Endothelial cell of umbilical vein (primary cell): ENCODE data around the gene STK10. TPM values are rescaled to one million over a fixed set of nuclear protein-coding genes. Genes with fewer than 3 reads are reported as not detected.

ENCODE experiments used
- BruUV-seq: library from RNA; stranded (reverse); fragments of 400-500 nt; replicated peaks from 2 replicates; lab custom pipeline; 2021; lab: Mats Ljungman, UMichigan
- CTCF ChIA-PET: fragments of 300-600, 350-600 bp; sonication (Branson Sonifier 250); formaldehyde crosslinking; loops from one replicate; lab custom pipeline; 2021; ENCODE audit warnings: antibody characterized with exemption, inconsistent platforms; lab: Charles Lee
- POLR2A ChIA-PET: fragments of 300-600, 350-600 bp; sonication (Branson Sonifier 250); formaldehyde crosslinking; loops from one replicate; lab custom pipeline; 2021; ENCODE audit warnings: antibody characterized with exemption, inconsistent platforms; lab: Charles Lee
- DNase-seq: peaks from one replicate; pipeline ENCODE4 v3.0.0-alpha.2; 2011; ENCODE audit warnings: low read depth, low spot score
- FAIRE-seq: peaks from 2 replicates; lab custom pipeline; 2011; peaks lifted over from hg19 to GRCh38; lab: Jason Lieb, UNC
- H2AFZ ChIP-seq: 2 replicates; pipeline ENCODE4 v1.6.0; 2012; ENCODE audit warnings: low read depth, low read length, control low read depth, inconsistent platforms
- H3K27ac ChIP-seq: 2 replicates; pipeline ENCODE4 v1.5.1; 2011; ENCODE audit warnings: low read depth, mild to moderate bottlenecking, control low read depth, low read length, moderate library complexity; ENCODE audit not compliant: insufficient read depth
- H3K27me3 ChIP-seq, 2 experiments: 2 replicates each; pipeline versions ENCODE4 v1.6.0 to v1.6.1; 2011; ENCODE audit warnings: low read length in 2 of 2, mixed read lengths in 1 of 2; ENCODE audit not compliant: control insufficient read depth in 2 of 2, insufficient read depth in 2 of 2
- H3K36me3 ChIP-seq, 2 experiments: 2 replicates in 1 of 2; 3 replicates in 1 of 2; pipeline ENCODE4 v1.5.1; 2011; ENCODE audit warnings: low read length in 2 of 2, mild to moderate bottlenecking in 1 of 2, moderate library complexity in 1 of 2; ENCODE audit not compliant: control insufficient read depth in 2 of 2, insufficient read depth in 2 of 2; ENCODE audit errors: extremely low read depth in 1 of 2
- H3K4me1 ChIP-seq: 3 replicates; pipeline ENCODE4 v1.5.1; 2011; ENCODE audit warnings: mild to moderate bottlenecking, low read length; ENCODE audit not compliant: control insufficient read depth, insufficient read depth; ENCODE audit errors: extremely low read depth
- H3K4me2 ChIP-seq: 2 replicates; pipeline ENCODE4 v1.6.1; 2011; ENCODE audit warnings: low read length, control low read depth, mixed read lengths; ENCODE audit not compliant: insufficient read depth
- H3K4me3 ChIP-seq, 3 experiments: fragments of 200-600 bp in 1 of 3; sonication (generic), shearing (Covaris generic) in 1 of 3; replicated peaks in 1 of 3; 2 replicates each; pipeline ENCODE4 v1.5.1; 2011 to 2016; ENCODE audit warnings: control low read depth in 3 of 3, low read length in 3 of 3, mild to moderate bottlenecking in 2 of 3, inconsistent platforms in 1 of 3, low read depth in 1 of 3, moderate library complexity in 1 of 3; ENCODE audit not compliant: insufficient read depth in 1 of 3
- H3K79me2 ChIP-seq: 2 replicates; pipeline ENCODE4 v1.6.0; 2012; ENCODE audit warnings: low read length, inconsistent platforms; ENCODE audit not compliant: control insufficient read depth, insufficient read depth
- H3K9ac ChIP-seq: replicated peaks from 2 replicates; pipeline ENCODE3; 2011; ENCODE audit warnings: low read length, control low read depth; ENCODE audit not compliant: insufficient read depth; ENCODE audit errors: extremely low read depth
- H3K9me1 ChIP-seq: replicated peaks from 3 replicates; pipeline ENCODE4 v1.6.0; 2011; ENCODE audit warnings: mild to moderate bottlenecking, low read length; ENCODE audit not compliant: control insufficient read depth, insufficient read depth; ENCODE audit errors: extremely low read depth
- H3K9me3 ChIP-seq: replicated peaks from 2 replicates; pipeline ENCODE4 v1.5.1; 2012; ENCODE audit warnings: low read length, inconsistent platforms; ENCODE audit not compliant: control insufficient read depth, insufficient read depth
- H4K20me1 ChIP-seq: replicated peaks from 2 replicates; pipeline ENCODE3; 2011; ENCODE audit warnings: mild to moderate bottlenecking, low read length; ENCODE audit not compliant: control insufficient read depth, insufficient read depth; ENCODE audit errors: extremely low read depth
- EZH2 ChIP-seq: IDR thresholded peaks from 2 replicates; pipeline ENCODE4 v1.6.1; 2012; ENCODE audit warnings: borderline replicate concordance, low read depth, mild to moderate bottlenecking, moderate library complexity, low read length, inconsistent platforms; ENCODE audit not compliant: severe bottlenecking
- FOS ChIP-seq: IDR thresholded peaks from 2 replicates; pipeline ENCODE4 v1.6.1; 2011; ENCODE audit warnings: mild to moderate bottlenecking, low read length, moderate library complexity, borderline replicate concordance; ENCODE audit not compliant: insufficient read depth
- GATA2 ChIP-seq: IDR thresholded peaks from 2 replicates; pipeline ENCODE4 v1.7.0; 2011; ENCODE audit warnings: low read depth, mild to moderate bottlenecking, moderate library complexity, mixed read lengths, low read length; ENCODE audit not compliant: insufficient read length, insufficient read depth
- JUN ChIP-seq: IDR thresholded peaks from 2 replicates; pipeline ENCODE4 v1.6.1; 2011; ENCODE audit warnings: borderline replicate concordance, low read depth; ENCODE audit not compliant: insufficient read length, insufficient read depth
- MAX ChIP-seq: IDR thresholded peaks from 2 replicates; pipeline ENCODE4 v1.6.1; 2011; ENCODE audit not compliant: insufficient read depth, insufficient read length
- MYC ChIP-seq: IDR thresholded peaks from one replicate; pipeline ENCODE4 v1.6.1; 2011; ENCODE audit warnings: mild to moderate bottlenecking, low read depth, low read length
- POLR2A ChIP-seq: IDR thresholded peaks from 2 replicates; pipeline ENCODE4 v1.6.1; 2012; ENCODE audit warnings: low read depth, mild to moderate bottlenecking, control low read depth, low read length
- POLR2AphosphoS5 ChIP-seq: IDR thresholded peaks from 2 replicates; pipeline ENCODE4 v1.6.1; 2012; ENCODE audit warnings: low read depth, mild to moderate bottlenecking, control low read depth, low read length, moderate library complexity; ENCODE audit not compliant: insufficient read depth
- dilution Hi-C: fragments of 300-500 bp; cut with MboI; formaldehyde crosslinking; loops from one replicate; pipeline ENCODE4 v1.15.0; 2019; ENCODE audit warnings: low sequenced_read_pairs; ENCODE audit not compliant: extremely low pct_ligation_motif_present
- intact Hi-C: fragments of 100-400 bp; cut with micrococcal nuclease; formaldehyde crosslinking; loops from one replicate; pipeline ENCODE4 v1.10.0; 2022
- polyA plus RNA-seq, 4 experiments: library from polyadenylated mRNA; depleted of rRNA in 3 of 4; stranded (reverse) in 3 of 4; unstranded in 1 of 4; fragments of >200 nt; gene quantifications; 2 replicates each; pipeline versions ENCODE4 v1.2.1 to v1.2.3, GENCODE V29; 2011 to 2012; ENCODE audit warnings: missing spikeins in 1 of 4
- total RNA-seq: library from RNA; stranded (reverse); gene quantifications from 2 replicates; pipeline ENCODE4 v1.2.3, GENCODE V29; 2021
- TF ChIP-seq, protein P1 (sequence below), 2 donors: IDR thresholded peaks; 1 replicate in 1 of 2; 2 replicates in 1 of 2; pipeline ENCODE4 v1.5.1; 2011; ENCODE audit warnings: low read length in 2 of 2, mild to moderate bottlenecking in 2 of 2, moderate library complexity in 2 of 2, control low read depth in 1 of 2, inconsistent platforms in 1 of 2, low read depth in 1 of 2; ENCODE audit not compliant: insufficient read depth in 1 of 2; ENCODE audit errors: extremely low read depth in 1 of 2

The STK10 gene
- total and polyA plus RNA-seq, 2 donors (not counting 3 experiments of a cell fraction or from before 2014, with no cell fraction given), result 16.9 to 47.2 TPM

GRCh38 chr5:172008689-172009141 is 179.3 kb downstream of the STK10 start:
- peaks cover 34% of the 10 kb centered on the region for H3K4me1 ChIP-seq
- no peaks in the 10 kb centered on the region for H3K27me3 ChIP-seq
- no peak overlapping the region for H3K4me3 ChIP-seq
- no peak overlapping the region for H3K4me2 ChIP-seq
- DNase-seq (no peak), FAIRE-seq (no peak)
- POLR2A ChIA-PET, result no interaction called here
- H4K20me1 ChIP-seq, result no peaks in the 10 kb centered on the region
- no peak for TF ChIP-seq EZH2
- no peak for TF ChIP-seq POLR2AphosphoS5
- TF ChIP-seq, protein P1, sequence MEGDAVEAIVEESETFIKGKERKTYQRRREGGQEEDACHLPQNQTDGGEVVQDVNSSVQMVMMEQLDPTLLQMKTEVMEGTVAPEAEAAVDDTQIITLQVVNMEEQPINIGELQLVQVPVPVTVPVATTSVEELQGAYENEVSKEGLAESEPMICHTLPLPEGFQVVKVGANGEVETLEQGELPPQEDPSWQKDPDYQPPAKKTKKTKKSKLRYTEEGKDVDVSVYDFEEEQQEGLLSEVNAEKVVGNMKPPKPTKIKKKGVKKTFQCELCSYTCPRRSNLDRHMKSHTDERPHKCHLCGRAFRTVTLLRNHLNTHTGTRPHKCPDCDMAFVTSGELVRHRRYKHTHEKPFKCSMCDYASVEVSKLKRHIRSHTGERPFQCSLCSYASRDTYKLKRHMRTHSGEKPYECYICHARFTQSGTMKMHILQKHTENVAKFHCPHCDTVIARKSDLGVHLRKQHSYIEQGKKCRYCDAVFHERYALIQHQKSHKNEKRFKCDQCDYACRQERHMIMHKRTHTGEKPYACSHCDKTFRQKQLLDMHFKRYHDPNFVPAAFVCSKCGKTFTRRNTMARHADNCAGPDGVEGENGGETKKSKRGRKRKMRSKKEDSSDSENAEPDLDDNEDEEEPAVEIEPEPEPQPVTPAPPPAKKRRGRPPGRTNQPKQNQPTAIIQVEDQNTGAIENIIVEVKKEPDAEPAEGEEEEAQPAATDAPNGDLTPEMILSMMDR (IDR thresholded peaks at IDR 0.05; ENCODE audit: extremely low read depth in 1 of 2, insufficient read depth in 1 of 2, low read depth in 1 of 2, low read length in 2 of 2), result no peak
- no peak for TF ChIP-seq FOS
- TF ChIP-seq POLR2A, result no peak
- no peak for TF ChIP-seq JUN
- no peak for TF ChIP-seq GATA2
- TF ChIP-seq MYC, result no peak
- TF ChIP-seq MAX, result no peak
- CTCF ChIA-PET, result interaction anchor here (1.5 to 5.9 kb wide), 5 partner anchors 51 to 274 kb away, joined by 3 to 112 read pairs (median 7); partner anchors contain the start of genes STK10 and UBTD2
- H3K9ac ChIP-seq, result no peak overlapping the region
- H3K9me1 ChIP-seq, result no peaks in the 10 kb centered on the region
- no peaks in the 10 kb centered on the region for H3K9me3 ChIP-seq
- BruUV-seq, result no TSS peak
- peaks cover 26% of the 10 kb centered on the region for H3K79me2 ChIP-seq
- dilution Hi-C loops, result no loop called here
- intact Hi-C loops, result loop anchor here (5.0 kb wide), 1 partner anchor 274 kb away; the partner anchor contains the start of gene UBTD2
- no peak overlapping the region for H3K27ac ChIP-seq
- H2AFZ ChIP-seq, result no peak overlapping the region
- no peaks in the 10 kb centered on the region for H3K36me3 ChIP-seq
